H9 (cell line): Measurements from ENCODE around the gene IGF2BP3. TPM values are rescaled to one million over a fixed set of nuclear protein-coding genes. Genes with fewer than 3 reads are reported as not detected.

Experiments
- DNase-seq: peaks from one replicate; pipeline ENCODE4 v3.0.0-alpha.2; 2017
- H2AFZ ChIP-seq: one replicate; pipeline ENCODE4 v1.6.1; 2013; ENCODE audit warnings: mild to moderate bottlenecking, low read length, control low read depth, moderate library complexity
- H2AK5ac ChIP-seq: 2 replicates; pipeline ENCODE4 v1.6.1; 2013; ENCODE audit warnings: low read length, control low read depth, mixed read lengths; ENCODE audit not compliant: insufficient read length
- H2BK120ac ChIP-seq: one replicate; pipeline ENCODE4 v1.6.1; 2013; ENCODE audit warnings: low read depth, mild to moderate bottlenecking, low read length, control low read depth, inconsistent platforms; ENCODE audit not compliant: poor library complexity, severe bottlenecking
- H2BK12ac ChIP-seq: 2 replicates; pipeline ENCODE4 v1.6.1; 2013; ENCODE audit warnings: low read length, control low read depth, mixed read lengths, low read depth; ENCODE audit not compliant: insufficient read length
- H2BK15ac ChIP-seq: 2 replicates; pipeline ENCODE4 v1.6.1; 2013; ENCODE audit warnings: low read depth, low read length, control low read depth
- H2BK20ac ChIP-seq: one replicate; pipeline ENCODE4 v1.6.1; 2013; ENCODE audit warnings: low read depth, mild to moderate bottlenecking, low read length, control low read depth, inconsistent platforms; ENCODE audit not compliant: poor library complexity, severe bottlenecking
- H2BK5ac ChIP-seq: 2 replicates; pipeline ENCODE4 v1.6.1; 2013; ENCODE audit warnings: low read length, control low read depth, mixed read lengths; ENCODE audit not compliant: insufficient read length
- H3K14ac ChIP-seq: 2 replicates; pipeline ENCODE4 v1.6.1; 2013; ENCODE audit warnings: low read length, control low read depth; ENCODE audit not compliant: insufficient read depth
- H3K18ac ChIP-seq: 2 replicates; pipeline ENCODE4 v1.6.1; 2013; ENCODE audit warnings: low read depth, mild to moderate bottlenecking, mixed read lengths, low read length, control low read depth; ENCODE audit not compliant: insufficient read length
- H3K23ac ChIP-seq: 2 replicates; pipeline ENCODE4 v1.6.1; 2013; ENCODE audit warnings: low read length, control low read depth, mixed read lengths, low read depth; ENCODE audit not compliant: insufficient read length
- H3K23me2 ChIP-seq: 2 replicates; pipeline ENCODE4 v1.6.1; 2013; ENCODE audit warnings: low read depth, mild to moderate bottlenecking, mixed read lengths, low read length, control low read depth; ENCODE audit not compliant: insufficient read length, poor library complexity, severe bottlenecking
- H3K27ac ChIP-seq: 2 replicates; pipeline ENCODE4 v1.5.1; 2013; ENCODE audit warnings: low read length, control low read depth, mixed read lengths, low read depth; ENCODE audit not compliant: insufficient read length
- H3K27me3 ChIP-seq: 2 replicates; pipeline ENCODE4 v1.6.1; 2013; ENCODE audit warnings: low read length, control low read depth, inconsistent platforms; ENCODE audit not compliant: insufficient read depth
- H3K4ac ChIP-seq: 2 replicates; pipeline ENCODE4 v1.6.1; 2013; ENCODE audit warnings: low read depth, mild to moderate bottlenecking, control low read depth, inconsistent platforms, low read length, moderate library complexity
- H3K4me1 ChIP-seq: 2 replicates; pipeline ENCODE4 v1.6.1; 2013; ENCODE audit warnings: low read length, control low read depth, inconsistent platforms; ENCODE audit not compliant: insufficient read depth
- H3K4me2 ChIP-seq: 2 replicates; pipeline ENCODE4 v1.6.1; 2013; ENCODE audit warnings: low read length, control low read depth, mixed read lengths; ENCODE audit not compliant: insufficient read length, insufficient read depth
- H3K56ac ChIP-seq: 2 replicates; pipeline ENCODE4 v1.6.1; 2013; ENCODE audit warnings: low read depth, mild to moderate bottlenecking, mixed read lengths, low read length, control low read depth; ENCODE audit not compliant: insufficient read length
- H3K79me1 ChIP-seq: 2 replicates; pipeline ENCODE4 v1.6.1; 2013; ENCODE audit warnings: low read depth, mild to moderate bottlenecking, moderate library complexity, low read length, control low read depth, inconsistent platforms; ENCODE audit not compliant: insufficient read depth, poor library complexity, severe bottlenecking
- H3K79me2 ChIP-seq: 2 replicates; pipeline ENCODE4 v1.6.1; 2013; ENCODE audit warnings: low read length, control low read depth, inconsistent platforms; ENCODE audit not compliant: insufficient read depth
- H3K9ac ChIP-seq: 2 replicates; pipeline ENCODE4 v1.6.1; 2013; ENCODE audit warnings: low read length, control low read depth, mixed read lengths; ENCODE audit not compliant: insufficient read length; ENCODE audit errors: extremely low read depth
- H3K9me3 ChIP-seq: one replicate; pipeline ENCODE4 v1.6.1; 2013; ENCODE audit warnings: low read depth, low read length, inconsistent platforms; ENCODE audit not compliant: control insufficient read depth
- H3T11ph ChIP-seq: one replicate; pipeline ENCODE4 v1.6.1; 2013; ENCODE audit warnings: mild to moderate bottlenecking, low read length, control low read depth, inconsistent platforms
- H4K20me1 ChIP-seq: one replicate; pipeline ENCODE4 v1.6.1; 2013; ENCODE audit not compliant: control insufficient read depth, insufficient read length, insufficient read depth
- H4K5ac ChIP-seq: 2 replicates; pipeline ENCODE4 v1.6.1; 2013; ENCODE audit warnings: low read depth, mild to moderate bottlenecking, mixed read lengths, low read length, control low read depth; ENCODE audit not compliant: insufficient read length
- H4K8ac ChIP-seq: replicated peaks from 2 replicates; pipeline ENCODE4 v1.6.1; 2013; ENCODE audit warnings: low read length, control low read depth, mixed read lengths, low read depth; ENCODE audit not compliant: insufficient read length
- H4K91ac ChIP-seq: 2 replicates; pipeline ENCODE4 v1.6.1; 2013; ENCODE audit warnings: low read depth, mild to moderate bottlenecking, moderate library complexity, mixed read lengths, low read length, control low read depth; ENCODE audit not compliant: insufficient read length
- H3K27ac Mint-ChIP-seq, 3 experiments: 2 replicates in 2 of 3; 3 replicates in 1 of 3; pipeline ENCODE4 v1.8.0; 2020 to 2021; ENCODE audit warnings: mixed read lengths in 3 of 3, mild to moderate bottlenecking in 1 of 3, moderate library complexity in 1 of 3
- H3K27me3 Mint-ChIP-seq: 2 replicates; pipeline ENCODE4 v1.8.0; 2021; ENCODE audit warnings: low read depth, mild to moderate bottlenecking, moderate library complexity, mixed read lengths
- H3K36me3 Mint-ChIP-seq, 3 experiments: 2 replicates in 2 of 3; 3 replicates in 1 of 3; pipeline ENCODE4 v1.8.0; 2020 to 2021; ENCODE audit warnings: low read depth in 3 of 3, mixed read lengths in 3 of 3; ENCODE audit not compliant: insufficient read depth in 1 of 3
- H3K4me1 Mint-ChIP-seq, 2 experiments: 2 replicates each; pipeline ENCODE4 v1.8.0; 2020; ENCODE audit warnings: mixed read lengths in 2 of 2
- H3K4me3 Mint-ChIP-seq, 2 experiments: 2 replicates in 1 of 2; 3 replicates in 1 of 2; pipeline ENCODE4 v1.8.0; 2020 to 2021; ENCODE audit warnings: mild to moderate bottlenecking in 2 of 2, mixed read lengths in 2 of 2, moderate library complexity in 1 of 2
- H3K9me3 Mint-ChIP-seq, 2 experiments: 2 replicates in 1 of 2; 3 replicates in 1 of 2; pipeline ENCODE4 v1.8.0; 2020; ENCODE audit warnings: mild to moderate bottlenecking in 2 of 2, mixed read lengths in 2 of 2, moderate library complexity in 1 of 2
- CTCF ChIP-seq: fragments of 200-600 bp; sonication (generic); conservative IDR thresholded peaks from 3 replicates; pipeline ENCODE4 v1.8.0; 2021; ENCODE audit warnings: antibody characterized with exemption, mild to moderate bottlenecking
- WGBS: extraction: QIAGEN DNeasy Blood & Tissue Kit; methylation state at CpG from one replicate; pipeline ENCODE4 v1.1.7; 2013; ENCODE audit warnings: missing lambda C conversion rate, low lambda C conversion rate, mixed read lengths; ENCODE audit not compliant: insufficient read length; ENCODE audit errors: extremely low coverage; 5-methylcytosine and 5-hydroxymethylcytosine counted together
- total RNA-seq: library from RNA; stranded (reverse); gene quantifications from 2 replicates; pipeline ENCODE4 v1.2.1, GENCODE V29; 2021

Gene IGF2BP3
- total RNA-seq, 1 experiment from 2014 or later, result 197 TPM

- Histone ChIP-seq H3K79me1 (no peaks in the 10 kb centered on the region), H3K56ac (no peak overlapping the region), H4K5ac (no peak overlapping the region), H3K4me1 (peaks cover 2% of the 10 kb centered on the region; the same call in 1 of the 2 replicates), H3K23me2 (no peaks in the 10 kb centered on the region), H4K20me1 (no peaks in the 10 kb centered on the region), H3T11ph (no peak overlapping the region), H3K79me2 (no peaks in the 10 kb centered on the region; the same call in 1 of the 2 replicates), H4K8ac (no peak overlapping the region), H3K18ac (no peak overlapping the region), H3K9ac (no peak overlapping the region), H4K91ac (no peak overlapping the region), H2BK15ac (no peak overlapping the region), H3K27ac (no peak overlapping the region), H2AK5ac (no peak overlapping the region), H3K4me2 (no peak overlapping the region), H3K14ac (no peak overlapping the region), H2BK12ac (no peak overlapping the region), H2AFZ (no peak overlapping the region), H2BK20ac (no peak overlapping the region), H3K27me3 (no peaks in the 10 kb centered on the region), H3K4ac (no peak overlapping the region), H2BK5ac (no peak overlapping the region), H2BK120ac (no peak overlapping the region), H3K9me3 (no peaks in the 10 kb centered on the region), H3K23ac (no peak overlapping the region)
- H3K27me3 Mint-ChIP-seq, result no peaks in the 10 kb centered on the region
- WGBS, result no CpG with 5 or more reads among the region's 4 CpGs
- TF ChIP-seq CTCF, result no peak
- H3K4me3 Mint-ChIP-seq, result no peak overlapping the region
- no peaks in the 10 kb centered on the region for H3K9me3 Mint-ChIP-seq
- H3K4me1 Mint-ChIP-seq, result peaks cover 20 to 31% of the 10 kb centered on the region in 2 experiments
- no peak for DNase-seq
- H3K36me3 Mint-ChIP-seq, result peaks cover 0 to 3% (median 2%) of the 10 kb centered on the region in 3 experiments; a peak in 5 of 7 replicates
- H3K27ac Mint-ChIP-seq, result peak overlapping the region in 1 of 3 experiments; percentile 92; a peak in 1 of 7 replicates
Observed at GRCh38 chr7:23482686-23483085, 12.4 kb upstream of the IGF2BP3 start.
